ENCODE results near the gene SESN1.

SESN1 gene

DNA sequence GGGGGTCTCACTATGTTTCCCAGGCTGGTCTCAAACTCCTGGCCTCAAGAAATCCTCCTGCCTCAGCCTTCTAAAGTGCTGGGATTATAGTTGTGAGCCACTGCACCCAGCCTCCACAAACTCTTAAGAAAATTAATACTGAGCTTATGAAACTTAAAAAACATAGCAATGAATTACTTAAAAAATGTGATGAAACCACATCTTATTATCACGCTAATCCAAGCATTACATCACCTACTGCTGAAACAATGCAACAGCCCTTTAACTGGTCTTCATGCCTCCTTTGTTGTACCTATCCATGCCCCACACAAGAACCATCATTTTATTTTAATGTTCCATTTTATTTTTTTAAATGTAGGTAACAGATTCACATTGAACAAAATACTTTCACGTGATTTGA is 24.9 kb downstream of the SESN1 start:
- Histone ChIP-seq H3K4me2 (ENCODE audit: low read length) (no peak overlapping the region), H2AFZ (no peak overlapping the region), H3K27me3 (ENCODE audit: control insufficient read depth, insufficient read depth, low read length) (no peaks in the 10 kb centered on the region), H3K9me3 (ENCODE audit: control insufficient read depth, low read length) (no peaks in the 10 kb centered on the region), H3K27ac (no peak overlapping the region), H3K9ac (no peak overlapping the region), H3K4me3 (ENCODE audit: low read depth, low read length) (no peak overlapping the region), H3K79me2 (peaks cover 23% of the 10 kb centered on the region), H3K36me3 (ENCODE audit: control insufficient read depth, insufficient read depth, low read length) (no peaks in the 10 kb centered on the region), H3K4me1 (peaks cover 13% of the 10 kb centered on the region)
- TF ChIP-seq, protein P1, sequence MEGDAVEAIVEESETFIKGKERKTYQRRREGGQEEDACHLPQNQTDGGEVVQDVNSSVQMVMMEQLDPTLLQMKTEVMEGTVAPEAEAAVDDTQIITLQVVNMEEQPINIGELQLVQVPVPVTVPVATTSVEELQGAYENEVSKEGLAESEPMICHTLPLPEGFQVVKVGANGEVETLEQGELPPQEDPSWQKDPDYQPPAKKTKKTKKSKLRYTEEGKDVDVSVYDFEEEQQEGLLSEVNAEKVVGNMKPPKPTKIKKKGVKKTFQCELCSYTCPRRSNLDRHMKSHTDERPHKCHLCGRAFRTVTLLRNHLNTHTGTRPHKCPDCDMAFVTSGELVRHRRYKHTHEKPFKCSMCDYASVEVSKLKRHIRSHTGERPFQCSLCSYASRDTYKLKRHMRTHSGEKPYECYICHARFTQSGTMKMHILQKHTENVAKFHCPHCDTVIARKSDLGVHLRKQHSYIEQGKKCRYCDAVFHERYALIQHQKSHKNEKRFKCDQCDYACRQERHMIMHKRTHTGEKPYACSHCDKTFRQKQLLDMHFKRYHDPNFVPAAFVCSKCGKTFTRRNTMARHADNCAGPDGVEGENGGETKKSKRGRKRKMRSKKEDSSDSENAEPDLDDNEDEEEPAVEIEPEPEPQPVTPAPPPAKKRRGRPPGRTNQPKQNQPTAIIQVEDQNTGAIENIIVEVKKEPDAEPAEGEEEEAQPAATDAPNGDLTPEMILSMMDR (IDR thresholded peaks at IDR 0.05), result no peak

DNA sequence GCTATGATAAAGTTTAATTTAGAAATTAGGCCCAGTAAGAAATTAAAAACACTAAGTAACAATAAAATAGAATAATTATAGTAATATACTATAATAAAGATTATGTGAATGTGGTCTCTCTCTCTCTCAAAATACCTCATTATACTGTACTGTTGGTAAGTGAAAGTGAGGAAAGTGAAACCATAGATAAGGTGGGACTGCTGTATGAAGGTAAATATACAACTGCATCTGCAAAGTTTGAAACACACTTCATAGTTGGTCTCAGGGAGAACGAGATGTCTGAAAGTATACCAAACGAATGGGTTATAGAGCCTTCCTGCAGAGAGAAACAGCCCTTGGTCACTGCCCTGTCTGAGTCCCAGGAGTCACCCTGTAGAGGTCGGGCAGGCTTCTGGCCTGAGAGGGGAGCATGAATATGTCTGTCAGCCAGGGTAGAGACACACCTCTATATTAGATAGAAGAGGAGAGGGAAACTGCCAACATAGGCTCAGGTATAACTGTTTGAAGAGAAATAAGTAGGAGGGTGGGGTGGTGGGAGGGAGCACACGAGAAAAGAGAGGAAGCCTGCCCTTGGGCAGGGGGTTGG is 31.8 kb downstream of the SESN1 start:
- Histone ChIP-seq H3K27ac (no peak overlapping the region), H3K79me2 (peaks cover 52% of the 10 kb centered on the region), H3K27me3 (ENCODE audit: control insufficient read depth, insufficient read depth, low read length) (no peaks in the 10 kb centered on the region), H3K9ac (no peak overlapping the region), H3K4me3 (ENCODE audit: low read depth, low read length) (no peak overlapping the region), H2AFZ (no peak overlapping the region), H3K4me2 (ENCODE audit: low read length) (no peak overlapping the region), H3K9me3 (ENCODE audit: control insufficient read depth, low read length) (no peaks in the 10 kb centered on the region), H3K36me3 (ENCODE audit: control insufficient read depth, insufficient read depth, low read length) (no peaks in the 10 kb centered on the region), H3K4me1 (peaks cover 21% of the 10 kb centered on the region)
- TF ChIP-seq, protein P1 (IDR thresholded peaks at IDR 0.05), result no peak

DNA sequence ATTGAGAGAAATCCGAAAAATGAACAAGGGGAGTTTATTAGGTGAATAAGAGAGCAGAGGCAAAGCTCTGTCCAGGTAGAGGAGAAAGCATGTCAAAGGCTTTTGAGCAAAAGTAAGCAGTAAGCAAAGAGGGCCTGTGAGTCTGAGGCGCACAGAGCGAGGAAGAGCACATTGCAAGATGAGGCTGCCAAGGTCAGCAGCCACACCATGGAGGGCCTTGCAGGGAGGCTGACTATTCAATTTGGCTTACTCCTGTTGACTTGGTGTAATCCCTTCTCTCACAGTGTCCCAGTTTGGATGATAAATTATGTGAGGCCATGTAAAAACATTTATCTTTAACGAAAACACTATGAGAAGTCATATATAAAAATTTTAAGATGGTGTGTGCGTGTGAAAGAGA is 32.4 kb downstream of the SESN1 start:
- Histone ChIP-seq H2AFZ (no peak overlapping the region), H3K9me3 (ENCODE audit: control insufficient read depth, low read length) (no peaks in the 10 kb centered on the region), H3K9ac (no peak overlapping the region), H3K36me3 (ENCODE audit: control insufficient read depth, insufficient read depth, low read length) (no peaks in the 10 kb centered on the region), H3K27ac (no peak overlapping the region), H3K4me2 (ENCODE audit: low read length) (no peak overlapping the region), H3K79me2 (peaks cover 51% of the 10 kb centered on the region), H3K4me1 (peaks cover 21% of the 10 kb centered on the region), H3K27me3 (ENCODE audit: control insufficient read depth, insufficient read depth, low read length) (no peaks in the 10 kb centered on the region), H3K4me3 (ENCODE audit: low read depth, low read length) (no peak overlapping the region)
- TF ChIP-seq, protein P1 (IDR thresholded peaks at IDR 0.05), result no peak

DNA sequence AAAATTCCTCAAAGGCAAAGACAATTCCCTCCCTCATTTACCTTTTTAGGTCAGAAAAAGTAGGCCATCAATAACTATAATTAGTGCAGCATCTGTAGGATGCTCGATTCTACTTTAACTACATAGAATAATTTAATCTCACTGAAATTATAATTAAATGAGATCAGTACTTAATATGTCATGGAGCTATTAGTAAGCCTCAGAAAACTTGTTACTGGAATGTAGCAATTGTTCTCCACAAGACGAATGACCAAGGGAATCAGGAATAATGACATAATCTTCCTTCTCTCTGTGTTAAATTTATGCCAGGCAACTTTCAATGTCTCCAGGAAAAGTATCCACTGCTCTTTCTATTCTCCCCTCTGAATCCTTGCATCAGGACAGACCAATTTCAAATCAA is 34.1 kb downstream of the SESN1 start:
- Histone ChIP-seq H3K79me2 (peaks cover 58% of the 10 kb centered on the region), H3K36me3 (ENCODE audit: control insufficient read depth, insufficient read depth, low read length) (no peaks in the 10 kb centered on the region), H3K9ac (no peak overlapping the region), H3K4me1 (peaks cover 21% of the 10 kb centered on the region), H3K27me3 (ENCODE audit: control insufficient read depth, insufficient read depth, low read length) (no peaks in the 10 kb centered on the region), H2AFZ (no peak overlapping the region), H3K27ac (no peak overlapping the region), H3K9me3 (ENCODE audit: control insufficient read depth, low read length) (no peaks in the 10 kb centered on the region), H3K4me3 (ENCODE audit: low read depth, low read length) (no peak overlapping the region), H3K4me2 (ENCODE audit: low read length) (no peak overlapping the region)
- TF ChIP-seq, protein P1 (IDR thresholded peaks at IDR 0.05), result no peak

DNA sequence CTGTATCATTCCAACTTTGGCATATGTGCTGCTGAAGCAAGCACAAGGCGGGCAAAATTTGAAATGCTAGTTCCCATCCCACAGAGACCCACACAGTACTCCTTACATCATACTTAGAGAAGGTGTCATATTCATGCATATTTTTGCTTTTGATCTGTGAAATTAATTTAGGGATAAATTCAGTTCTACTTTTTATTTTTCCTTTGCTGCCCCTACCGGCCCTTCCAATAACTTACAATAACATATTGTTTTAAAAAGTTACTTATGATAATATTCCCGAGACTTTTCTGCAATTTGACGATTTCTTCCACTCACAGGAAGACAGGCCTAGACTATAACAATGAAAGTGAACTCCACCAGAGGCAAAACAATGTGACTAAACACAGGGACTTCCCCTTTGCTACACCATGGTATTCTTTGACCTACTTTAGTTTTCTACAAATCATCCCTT is 35.0 kb downstream of the SESN1 start:
- TF ChIP-seq, protein P1 (IDR thresholded peaks at IDR 0.05), result peak; percentile 38
- H3K4me3 ChIP-seq (ENCODE audit: low read depth, low read length), result no peak overlapping the region
- H3K4me1 ChIP-seq, result peaks cover 21% of the 10 kb centered on the region
- peaks cover 63% of the 10 kb centered on the region for H3K79me2 ChIP-seq
- H3K27me3 ChIP-seq (ENCODE audit: control insufficient read depth, insufficient read depth, low read length), result no peaks in the 10 kb centered on the region
- H3K9me3 ChIP-seq (ENCODE audit: control insufficient read depth, low read length), result no peaks in the 10 kb centered on the region
- no peaks in the 10 kb centered on the region for H3K36me3 ChIP-seq (ENCODE audit: control insufficient read depth, insufficient read depth, low read length)
- H3K4me2 ChIP-seq (ENCODE audit: low read length), result no peak overlapping the region
- no peak overlapping the region for H3K9ac ChIP-seq
- no peak overlapping the region for H2AFZ ChIP-seq
- H3K27ac ChIP-seq, result no peak overlapping the region

All from parathyroid adenoma (tissue), 2 donors.